CMK (cell line): ENCODE results near the gene CD8B2.
"Not testable (repeated sequence)": the region's sequence is repeated elsewhere in the genome, so short reads cannot be mapped to it uniquely, and the experiment has no call there.

Experiments
- DNase-seq: peaks from one replicate; pipeline ENCODE4 v3.0.0-alpha.2; 2010; ENCODE audit warnings: low read depth

CD8B2 gene

GRCh38 chr2:106486551-106487385 lies at the start of gene CD8B2:
Gene CD8B2, plus strand, starts transcription at chr2:106487364. Its CDS starts 63 bp downstream, at chr2:106487427.
- DNase-seq: not testable (repeated sequence)

- not testable (repeated sequence) for DNase-seq
These were observed 25.3 kb upstream of the CD8B2 start for GRCh38 chr2:106461882-106462281.

GRCh38 chr2:106467516-106467915 lies 19.6 kb upstream of the CD8B2 start:
- not testable (repeated sequence) for DNase-seq

- DNase-seq: not testable (repeated sequence)
These were observed 19.1 kb upstream of the CD8B2 start, which contains the start of gene RGPD3 for GRCh38 chr2:106468107-106468506. Gene RGPD3, minus strand, starts transcription at chr2:106468413. Its CDS starts 125 bp downstream, at chr2:106468288.

GRCh38 chr2:106470658-106471057 lies 16.5 kb upstream of the CD8B2 start:
- not testable (repeated sequence) for DNase-seq

DNA sequence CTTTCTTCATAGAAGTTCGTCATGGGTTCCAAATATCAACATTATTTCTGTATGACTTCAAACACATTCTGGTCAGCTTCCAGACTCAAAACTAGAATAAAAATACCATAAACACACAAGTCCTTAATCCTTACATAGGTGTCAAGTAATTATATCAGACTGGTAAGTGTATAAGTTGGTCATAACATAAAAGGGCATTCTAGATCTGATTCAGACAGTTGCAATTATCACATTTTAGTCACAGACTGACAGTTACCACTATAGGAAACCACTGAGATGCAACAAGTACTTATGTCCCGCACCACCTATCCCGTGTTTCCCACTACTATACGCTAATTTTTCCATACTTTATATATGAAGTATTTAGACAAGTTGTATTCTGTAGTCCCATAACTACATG lies 9.5 kb upstream of the CD8B2 start:
- not testable (repeated sequence) for DNase-seq

GRCh38 chr2:106479563-106479962 lies 7.6 kb upstream of the CD8B2 start:
- not testable (repeated sequence) for DNase-seq

DNA sequence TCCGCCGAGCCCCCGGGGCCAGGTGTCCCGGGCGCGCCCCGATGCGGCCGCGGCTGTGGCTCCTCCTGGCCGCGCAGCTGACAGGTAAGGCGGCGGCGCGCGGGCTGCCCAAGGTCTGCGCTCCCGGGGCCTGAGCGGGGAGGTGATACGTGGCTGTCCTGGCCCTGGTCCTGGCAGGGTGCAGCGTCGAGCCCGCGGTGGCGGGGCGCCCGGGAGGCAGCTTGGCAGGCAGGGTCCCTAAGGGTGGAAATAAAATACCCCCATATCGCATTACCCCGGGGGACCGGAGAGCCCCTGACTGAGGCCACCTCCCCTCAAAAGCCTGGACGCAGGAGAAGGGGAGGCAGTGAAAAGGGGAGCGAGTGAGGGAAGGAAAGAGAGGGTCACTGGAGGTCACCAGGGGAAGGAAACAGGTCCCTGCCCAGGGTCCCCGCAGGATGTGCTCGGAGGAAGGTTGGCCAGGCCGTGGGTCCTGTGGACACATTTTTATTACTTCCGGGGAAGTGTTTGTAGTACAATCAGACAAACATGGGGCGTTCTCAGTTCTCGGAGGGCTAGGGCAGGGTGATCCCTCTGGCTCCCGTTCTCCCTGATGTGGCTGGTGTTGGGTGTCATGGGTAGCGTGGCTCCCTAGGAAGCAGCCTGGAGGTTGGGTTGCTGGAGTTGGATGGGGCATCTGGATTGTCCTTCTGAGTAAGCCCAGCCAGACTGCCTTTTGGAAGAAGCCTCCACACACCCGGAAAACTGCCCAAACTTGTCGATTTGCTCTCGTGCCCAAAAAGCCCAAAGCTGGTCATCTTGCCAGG lies 425 bp downstream of the CD8B2 start:
- DNase-seq: not testable (repeated sequence)

DNA sequence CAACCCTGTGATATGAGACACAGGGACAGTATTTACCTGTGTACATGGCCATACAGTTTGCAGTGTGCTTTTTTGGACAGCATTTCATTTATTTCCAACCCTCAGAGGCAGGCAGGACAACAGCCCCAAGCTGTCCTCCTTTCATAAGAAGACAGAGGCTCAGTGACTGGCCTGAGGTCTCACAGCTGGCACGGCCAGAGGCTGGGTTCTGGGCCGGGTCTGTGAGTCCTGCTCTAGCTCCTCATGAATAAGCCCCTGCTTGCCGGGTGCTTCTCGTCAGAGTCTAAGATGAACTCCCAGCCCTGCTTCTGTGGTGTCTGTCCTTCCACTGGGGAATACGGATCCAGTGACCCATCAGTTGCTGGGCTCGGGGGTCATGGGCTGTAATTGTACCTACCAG lies 2.5 kb downstream of the CD8B2 start:
- not testable (repeated sequence) for DNase-seq

DNA sequence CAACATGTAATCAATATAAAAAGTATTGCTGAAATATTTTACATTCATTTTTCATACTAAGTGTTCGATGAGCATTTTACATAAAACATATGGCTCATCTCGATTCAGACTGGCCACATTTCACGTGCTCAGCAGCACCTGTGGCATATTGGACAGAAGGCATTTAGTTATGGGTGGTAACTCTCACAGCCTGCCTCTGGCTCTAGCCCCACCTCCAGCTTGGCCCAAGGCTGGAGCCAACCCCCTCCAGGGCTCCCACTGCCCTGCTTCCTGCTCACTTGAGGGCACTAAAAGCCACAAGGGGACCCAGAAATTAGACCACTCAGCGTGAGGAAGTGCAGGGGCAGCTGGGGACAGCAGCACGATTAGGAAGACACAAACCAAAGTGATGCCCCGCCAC lies 5.2 kb downstream of the CD8B2 start:
- DNase-seq: not testable (repeated sequence)

DNA sequence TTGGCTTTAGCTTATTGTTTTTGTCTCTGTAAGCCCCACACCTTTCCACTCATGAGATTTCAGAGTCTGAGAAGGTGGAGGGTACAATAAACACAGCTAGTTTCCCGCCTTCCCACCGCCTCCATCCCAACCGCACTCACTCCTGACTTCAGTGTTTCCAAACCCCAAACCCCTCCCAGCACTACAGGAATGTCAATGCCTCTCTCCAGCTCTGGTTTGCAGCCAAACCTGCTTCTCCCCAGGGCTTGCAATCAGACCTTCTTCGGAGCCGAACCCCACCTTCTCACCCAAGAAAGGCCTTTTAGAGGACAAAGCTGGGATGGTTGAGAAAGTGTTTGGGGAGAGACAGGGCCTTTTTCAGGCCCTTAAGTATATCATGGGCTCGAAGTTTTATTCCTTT lies 5.7 kb downstream of the CD8B2 start:
- not testable (repeated sequence) for DNase-seq

DNA sequence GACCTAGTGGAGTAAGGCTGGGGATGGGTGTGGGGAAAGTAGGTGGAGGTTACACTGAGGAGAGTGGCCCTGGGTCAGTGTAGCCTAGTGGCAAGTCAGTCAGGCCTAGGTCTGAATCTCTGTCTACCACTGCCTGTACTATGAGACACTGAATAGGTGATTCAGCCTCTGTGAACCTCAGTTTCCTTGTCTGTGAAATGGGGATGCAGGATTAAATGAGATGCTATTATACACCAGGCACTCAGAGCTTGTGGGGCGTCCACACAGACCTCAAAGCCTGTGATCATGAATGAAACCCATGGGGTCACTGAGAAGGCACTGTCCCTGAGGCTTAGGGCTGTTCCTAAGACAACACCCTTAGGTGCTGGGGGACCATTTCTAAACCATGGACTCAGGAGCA lies 11.4 kb downstream of the CD8B2 start:
- not testable (repeated sequence) for DNase-seq

- DNase-seq: not testable (repeated sequence)
These were observed 13.2 kb downstream of the CD8B2 start for GRCh38 chr2:106500350-106500749.

DNA sequence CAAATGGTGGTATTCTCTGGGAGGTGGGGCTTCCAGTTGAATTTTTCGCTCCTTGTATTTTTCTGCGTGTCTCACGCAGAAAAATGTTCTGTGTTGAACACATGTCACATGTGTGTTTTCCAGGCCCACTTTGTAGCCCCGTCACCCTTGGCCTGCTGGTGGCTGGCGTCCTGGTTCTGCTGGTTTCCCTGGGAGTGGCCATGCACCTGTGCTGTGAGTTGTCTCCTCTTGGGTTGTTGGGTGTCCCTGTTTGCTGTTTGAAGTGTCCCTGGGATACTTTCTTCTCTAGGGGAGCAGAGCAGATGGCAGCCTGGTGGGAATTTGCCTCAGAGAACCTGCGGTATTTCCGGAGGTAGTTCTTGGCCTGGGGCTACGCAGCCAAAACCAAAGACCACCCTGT lies 15.2 kb downstream of the CD8B2 start:
- DNase-seq: not testable (repeated sequence)

GRCh38 chr2:106504192-106504591 lies 17.0 kb downstream of the CD8B2 start:
- DNase-seq: not testable (repeated sequence)

GRCh38 chr2:106504787-106505186 lies 17.6 kb downstream of the CD8B2 start:
- DNase-seq: not testable (repeated sequence)

GRCh38 chr2:106506002-106506687 lies 19.0 kb downstream of the CD8B2 start:
- DNase-seq: not testable (repeated sequence)

DNA sequence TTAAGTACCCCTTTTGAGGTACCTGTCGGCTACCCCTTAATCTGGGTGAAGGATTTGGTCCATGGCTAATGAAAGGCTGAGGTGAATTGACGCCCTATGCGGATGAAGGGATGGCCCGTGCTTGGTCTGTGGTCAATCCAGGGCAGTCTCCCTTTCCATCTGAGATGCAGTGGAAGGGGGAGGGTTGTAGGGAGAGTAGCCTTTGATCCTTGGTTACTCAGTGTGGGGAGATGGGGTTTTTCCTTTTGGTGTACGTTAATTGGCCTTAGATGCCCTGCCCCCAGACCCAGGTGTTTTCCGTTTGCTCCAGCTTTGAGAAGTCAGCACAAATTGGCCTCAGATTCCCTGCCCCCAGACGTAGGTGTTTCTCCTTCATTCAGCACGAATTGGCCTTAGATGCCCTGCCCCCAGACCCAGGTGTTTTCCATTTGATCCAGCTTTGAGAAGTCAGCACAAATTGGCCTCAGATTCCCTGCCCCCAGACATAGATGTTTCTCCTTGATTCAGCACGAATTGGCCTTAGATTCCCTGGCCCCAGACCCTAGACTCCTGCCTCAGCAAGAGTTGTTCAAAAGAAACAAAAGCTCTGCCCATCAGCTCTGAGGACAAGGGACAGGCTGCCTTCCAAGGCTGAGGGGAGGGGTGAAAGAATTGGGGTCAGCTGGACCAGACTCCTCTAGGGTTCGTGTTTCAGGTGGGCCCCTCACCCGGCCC lies 21.7 kb downstream of the CD8B2 start:
- DNase-seq: not testable (repeated sequence)

GRCh38 chr2:106509374-106509770 lies 22.2 kb downstream of the CD8B2 start:
- DNase-seq: not testable (repeated sequence)

- not testable (repeated sequence) for DNase-seq
These were observed 23.6 kb downstream of the CD8B2 start for GRCh38 chr2:106510791-106511190.

GRCh38 chr2:106511476-106511901 lies 24.3 kb downstream of the CD8B2 start:
- DNase-seq: not testable (repeated sequence)
